Measurements from ENCODE around the gene CCDC15. TPM values are rescaled to one million over a fixed set of nuclear protein-coding genes. Genes with fewer than 3 reads are reported as not detected.

The CCDC15 gene
- total RNA-seq, 1 experiment from 2014 or later: 4.0 TPM

DNA sequence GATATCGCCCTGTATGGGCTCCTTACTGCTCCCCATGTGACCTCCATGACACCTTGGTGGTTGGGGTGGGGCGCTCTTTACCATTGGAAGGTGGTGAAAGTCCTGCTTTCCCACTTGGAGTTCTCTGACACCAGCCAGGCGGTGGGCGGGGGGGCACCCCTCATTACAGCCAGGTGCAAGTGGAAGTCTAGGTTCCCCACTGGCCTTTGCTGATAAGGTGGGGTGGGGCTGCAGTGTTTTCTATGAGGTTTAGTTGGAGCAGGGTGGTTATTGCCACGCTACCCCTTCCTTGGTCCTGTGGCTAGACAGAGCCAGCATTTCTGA lies 103.7 kb downstream of the CCDC15 start:
- intact Hi-C loops (cut with micrococcal nuclease; ENCODE audit: unreplicated experiment): loop anchor here (1.0 to 5.0 kb wide), 2 partner anchors 54 to 85 kb away; partner anchors contain the start of gene TMEM218
- H3K27me3 ChIP-seq (replicated peaks; ENCODE audit: control insufficient read depth, insufficient read depth, low read length): no peaks in the 10 kb centered on the region
- H3K4me3 ChIP-seq (ENCODE audit: low read depth, low read length): no peak overlapping the region
- Mint-ChIP-seq H3K4me1 (ENCODE audit: low read depth, unreplicated experiment) (peaks cover 17% of the 10 kb centered on the region), H3K9me3 (ENCODE audit: unreplicated experiment) (no peaks in the 10 kb centered on the region), H3K27me3 (ENCODE audit: insufficient read depth, unreplicated experiment) (no peaks in the 10 kb centered on the region), H3K4me3 (ENCODE audit: unreplicated experiment) (no peak overlapping the region), H3K36me3 (ENCODE audit: insufficient read depth, unreplicated experiment) (no peaks in the 10 kb centered on the region), H3K27ac (ENCODE audit: unreplicated experiment) (no peak overlapping the region)
- ChIA-PET POLR2A (interaction anchor here (0.8 kb wide), 1 partner anchor 54 kb away, joined by 3 read pairs; the partner anchor contains the start of gene TMEM218), CTCF (interaction anchor here (1.3 kb wide), 1 partner anchor 28 kb away, joined by 4 read pairs; no protein-coding TSS in a partner anchor)
- BruUV-seq (replicated peaks): no TSS peak
- no peaks in the 10 kb centered on the region for H3K36me3 ChIP-seq (ENCODE audit: control insufficient read depth, insufficient read depth, low read length)
- TF ChIP-seq, protein P1, sequence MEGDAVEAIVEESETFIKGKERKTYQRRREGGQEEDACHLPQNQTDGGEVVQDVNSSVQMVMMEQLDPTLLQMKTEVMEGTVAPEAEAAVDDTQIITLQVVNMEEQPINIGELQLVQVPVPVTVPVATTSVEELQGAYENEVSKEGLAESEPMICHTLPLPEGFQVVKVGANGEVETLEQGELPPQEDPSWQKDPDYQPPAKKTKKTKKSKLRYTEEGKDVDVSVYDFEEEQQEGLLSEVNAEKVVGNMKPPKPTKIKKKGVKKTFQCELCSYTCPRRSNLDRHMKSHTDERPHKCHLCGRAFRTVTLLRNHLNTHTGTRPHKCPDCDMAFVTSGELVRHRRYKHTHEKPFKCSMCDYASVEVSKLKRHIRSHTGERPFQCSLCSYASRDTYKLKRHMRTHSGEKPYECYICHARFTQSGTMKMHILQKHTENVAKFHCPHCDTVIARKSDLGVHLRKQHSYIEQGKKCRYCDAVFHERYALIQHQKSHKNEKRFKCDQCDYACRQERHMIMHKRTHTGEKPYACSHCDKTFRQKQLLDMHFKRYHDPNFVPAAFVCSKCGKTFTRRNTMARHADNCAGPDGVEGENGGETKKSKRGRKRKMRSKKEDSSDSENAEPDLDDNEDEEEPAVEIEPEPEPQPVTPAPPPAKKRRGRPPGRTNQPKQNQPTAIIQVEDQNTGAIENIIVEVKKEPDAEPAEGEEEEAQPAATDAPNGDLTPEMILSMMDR (IDR thresholded peaks at IDR 0.05; ENCODE audit: insufficient read depth in 1 of 2, low read depth in 1 of 2, low read length in 1 of 2, severe bottlenecking in 1 of 2, unreplicated experiment in 1 of 2): no peak
- peaks cover 3% of the 10 kb centered on the region; the same call in 1 of the 2 replicates for H3K9me3 ChIP-seq
- H3K4me1 ChIP-seq: peaks cover 37% of the 10 kb centered on the region
- DNase-seq: no peak

DNA sequence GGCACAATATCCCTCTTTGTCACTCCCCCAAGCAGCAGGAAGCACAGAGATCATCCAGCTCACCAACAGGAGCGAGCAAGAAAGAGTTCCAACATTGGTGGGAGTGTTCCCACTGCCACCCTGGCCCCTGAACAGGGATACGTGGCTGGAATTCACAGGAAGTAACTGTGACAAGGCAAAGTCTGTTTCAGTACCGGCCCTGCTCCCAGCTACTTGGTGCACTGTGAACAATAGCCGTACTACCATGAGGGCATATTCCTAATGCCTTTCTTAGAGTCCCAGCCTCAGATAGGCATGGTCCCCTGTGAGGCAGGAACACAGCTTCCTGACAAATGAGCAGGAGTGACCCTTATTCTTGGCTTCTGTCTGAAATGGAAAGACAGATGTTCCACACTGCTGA lies 107.3 kb downstream of the CCDC15 start:
- CTCF ChIA-PET: no interaction called here
- Mint-ChIP-seq H3K27ac (ENCODE audit: unreplicated experiment) (no peak overlapping the region), H3K27me3 (ENCODE audit: insufficient read depth, unreplicated experiment) (peaks cover 2% of the 10 kb centered on the region), H3K4me1 (ENCODE audit: low read depth, unreplicated experiment) (peaks cover 10% of the 10 kb centered on the region), H3K4me3 (ENCODE audit: unreplicated experiment) (no peak overlapping the region), H3K9me3 (ENCODE audit: unreplicated experiment) (no peaks in the 10 kb centered on the region), H3K36me3 (ENCODE audit: insufficient read depth, unreplicated experiment) (no peaks in the 10 kb centered on the region)
- intact Hi-C loops (cut with micrococcal nuclease; ENCODE audit: unreplicated experiment): loop anchor here (5.0 kb wide), 1 partner anchor 99 kb away; no protein-coding TSS in a partner anchor
- TF ChIP-seq, protein P1 (IDR thresholded peaks at IDR 0.05; ENCODE audit: insufficient read depth in 1 of 2, low read depth in 1 of 2, low read length in 1 of 2, severe bottlenecking in 1 of 2, unreplicated experiment in 1 of 2): no peak
- H3K4me3 ChIP-seq (ENCODE audit: low read depth, low read length): no peak overlapping the region
- POLR2A ChIA-PET: no interaction called here
- peaks cover 26% of the 10 kb centered on the region for H3K4me1 ChIP-seq
- no peaks in the 10 kb centered on the region for H3K36me3 ChIP-seq (ENCODE audit: control insufficient read depth, insufficient read depth, low read length)
- no peak for DNase-seq
- no peaks in the 10 kb centered on the region for H3K27me3 ChIP-seq (replicated peaks; ENCODE audit: control insufficient read depth, insufficient read depth, low read length)
- H3K9me3 ChIP-seq: peaks cover 3% of the 10 kb centered on the region; the same call in 1 of the 2 replicates
- no TSS peak for BruUV-seq (replicated peaks)

DNA sequence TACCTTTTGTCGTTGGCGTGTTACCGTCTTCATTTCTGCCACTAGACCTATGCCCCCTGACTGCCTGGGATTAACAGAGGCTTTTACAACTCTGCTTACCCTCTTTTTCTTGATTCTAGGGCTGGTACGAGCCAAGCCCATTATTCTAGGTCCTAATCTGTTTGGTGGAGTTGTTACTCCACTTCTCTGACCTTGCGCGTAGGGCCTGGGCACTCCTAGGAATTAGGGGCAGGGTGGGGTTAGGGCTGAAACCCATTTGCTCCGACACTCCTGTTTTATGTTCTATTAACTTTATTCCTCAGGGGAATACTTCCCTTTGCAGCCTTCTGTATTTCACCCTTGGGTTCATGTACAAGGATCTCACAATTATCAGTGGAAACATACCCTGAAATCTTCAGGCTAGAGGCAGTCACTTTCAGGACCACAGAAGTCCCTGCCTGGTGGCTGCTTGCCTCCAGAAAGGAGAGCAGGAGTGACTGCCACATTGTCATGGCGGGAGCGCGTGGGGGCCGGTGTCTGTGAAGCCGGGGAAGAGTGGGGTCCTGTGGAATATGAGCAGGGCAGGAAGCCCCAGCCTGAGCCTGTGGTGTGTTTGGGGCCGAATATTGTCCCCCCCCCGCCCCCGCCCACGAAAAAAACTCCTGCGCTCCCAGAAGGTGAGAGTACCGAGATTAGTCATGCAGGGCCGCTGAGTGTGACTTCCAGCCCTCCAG lies 108.4 kb downstream of the CCDC15 start:
- no peak for DNase-seq
- ChIA-PET POLR2A (no interaction called here), CTCF (interaction anchor here (1.2 kb wide), 3 partner anchors 10 to 79 kb away, joined by 3 to 4 read pairs (median 4); no protein-coding TSS in a partner anchor)
- H3K36me3 Mint-ChIP-seq (ENCODE audit: insufficient read depth, unreplicated experiment): no peaks in the 10 kb centered on the region
- Histone ChIP-seq H3K4me1 (peaks cover 21% of the 10 kb centered on the region), H3K27me3 (replicated peaks; ENCODE audit: control insufficient read depth, insufficient read depth, low read length) (no peaks in the 10 kb centered on the region), H3K4me3 (ENCODE audit: low read depth, low read length) (peak overlapping the region; percentile 56), H3K9me3 (peaks cover 3% of the 10 kb centered on the region; the same call in 1 of the 2 replicates), H3K36me3 (ENCODE audit: control insufficient read depth, insufficient read depth, low read length) (no peaks in the 10 kb centered on the region)
- peaks cover 10% of the 10 kb centered on the region for H3K4me1 Mint-ChIP-seq (ENCODE audit: low read depth, unreplicated experiment)
- peak overlapping the region; percentile 39 for H3K27ac Mint-ChIP-seq (ENCODE audit: unreplicated experiment)
- H3K27me3 Mint-ChIP-seq (ENCODE audit: insufficient read depth, unreplicated experiment): peaks cover 3% of the 10 kb centered on the region
- BruUV-seq (replicated peaks): TSS peak; percentile 50
- no peaks in the 10 kb centered on the region for H3K9me3 Mint-ChIP-seq (ENCODE audit: unreplicated experiment)
- intact Hi-C loops (cut with micrococcal nuclease; ENCODE audit: unreplicated experiment): loop anchor here (2.0 to 5.0 kb wide), 2 partner anchors 48 to 100 kb away; partner anchors contain the start of gene TMEM218
- TF ChIP-seq, protein P1 (IDR thresholded peaks at IDR 0.05; ENCODE audit: insufficient read depth in 1 of 2, low read depth in 1 of 2, low read length in 1 of 2, severe bottlenecking in 1 of 2, unreplicated experiment in 1 of 2): no peak
- H3K4me3 Mint-ChIP-seq (ENCODE audit: unreplicated experiment): peak overlapping the region; percentile 84

All from Caco-2 (cell line).